Activated CD4-positive, alpha-beta T cell treated with anti-CD3 and anti-CD28 coated beads, Interleukin-2, Interleukin-6, amounts not matched to agents 100 ng/mL and 50 ng/mL, durations not matched to agents 16 hours and 8 hours (primary cell): ENCODE data around the gene HDAC10.

Experiments used
- DNase-seq: peaks from one replicate; pipeline ENCODE4 v3.0.0-alpha.2; 2020

The HDAC10 gene, protein sequence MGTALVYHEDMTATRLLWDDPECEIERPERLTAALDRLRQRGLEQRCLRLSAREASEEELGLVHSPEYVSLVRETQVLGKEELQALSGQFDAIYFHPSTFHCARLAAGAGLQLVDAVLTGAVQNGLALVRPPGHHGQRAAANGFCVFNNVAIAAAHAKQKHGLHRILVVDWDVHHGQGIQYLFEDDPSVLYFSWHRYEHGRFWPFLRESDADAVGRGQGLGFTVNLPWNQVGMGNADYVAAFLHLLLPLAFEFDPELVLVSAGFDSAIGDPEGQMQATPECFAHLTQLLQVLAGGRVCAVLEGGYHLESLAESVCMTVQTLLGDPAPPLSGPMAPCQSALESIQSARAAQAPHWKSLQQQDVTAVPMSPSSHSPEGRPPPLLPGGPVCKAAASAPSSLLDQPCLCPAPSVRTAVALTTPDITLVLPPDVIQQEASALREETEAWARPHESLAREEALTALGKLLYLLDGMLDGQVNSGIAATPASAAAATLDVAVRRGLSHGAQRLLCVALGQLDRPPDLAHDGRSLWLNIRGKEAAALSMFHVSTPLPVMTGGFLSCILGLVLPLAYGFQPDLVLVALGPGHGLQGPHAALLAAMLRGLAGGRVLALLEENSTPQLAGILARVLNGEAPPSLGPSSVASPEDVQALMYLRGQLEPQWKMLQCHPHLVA

GRCh38 chr22:50250555-50251476, at the start of gene HDAC10:
HDAC10 (minus strand) TSS chr22:50251265; CDS start chr22:50251032, 233 bp downstream.
- DNase-seq: peak; percentile 92

GRCh38 chr22:50300620-50301257, 49.7 kb upstream of the HDAC10 start:
- no peak for DNase-seq

- no peak for DNase-seq
Measured at GRCh38 chr22:50299785-50300619, 48.9 kb upstream of the HDAC10 start.

GRCh38 chr22:50298937-50299784, 48.1 kb upstream of the HDAC10 start:
- no peak for DNase-seq

- DNase-seq: no peak
Measured at GRCh38 chr22:50298266-50298637, 47.2 kb upstream of the HDAC10 start.

- DNase-seq: no peak
Measured at GRCh38 chr22:50297510-50298265, 46.6 kb upstream of the HDAC10 start.

GRCh38 chr22:50296658-50297490, 45.8 kb upstream of the HDAC10 start:
- DNase-seq: no peak

GRCh38 chr22:50294319-50294656, 43.2 kb upstream of the HDAC10 start:
- DNase-seq: no peak

- no peak for DNase-seq
Measured at GRCh38 chr22:50293441-50294318, 42.6 kb upstream of the HDAC10 start.

GRCh38 chr22:50292643-50293440, 41.8 kb upstream of the HDAC10 start:
- no peak for DNase-seq

- DNase-seq: no peak
Measured at GRCh38 chr22:50289942-50290630, 39.0 kb upstream of the HDAC10 start.

DNA sequence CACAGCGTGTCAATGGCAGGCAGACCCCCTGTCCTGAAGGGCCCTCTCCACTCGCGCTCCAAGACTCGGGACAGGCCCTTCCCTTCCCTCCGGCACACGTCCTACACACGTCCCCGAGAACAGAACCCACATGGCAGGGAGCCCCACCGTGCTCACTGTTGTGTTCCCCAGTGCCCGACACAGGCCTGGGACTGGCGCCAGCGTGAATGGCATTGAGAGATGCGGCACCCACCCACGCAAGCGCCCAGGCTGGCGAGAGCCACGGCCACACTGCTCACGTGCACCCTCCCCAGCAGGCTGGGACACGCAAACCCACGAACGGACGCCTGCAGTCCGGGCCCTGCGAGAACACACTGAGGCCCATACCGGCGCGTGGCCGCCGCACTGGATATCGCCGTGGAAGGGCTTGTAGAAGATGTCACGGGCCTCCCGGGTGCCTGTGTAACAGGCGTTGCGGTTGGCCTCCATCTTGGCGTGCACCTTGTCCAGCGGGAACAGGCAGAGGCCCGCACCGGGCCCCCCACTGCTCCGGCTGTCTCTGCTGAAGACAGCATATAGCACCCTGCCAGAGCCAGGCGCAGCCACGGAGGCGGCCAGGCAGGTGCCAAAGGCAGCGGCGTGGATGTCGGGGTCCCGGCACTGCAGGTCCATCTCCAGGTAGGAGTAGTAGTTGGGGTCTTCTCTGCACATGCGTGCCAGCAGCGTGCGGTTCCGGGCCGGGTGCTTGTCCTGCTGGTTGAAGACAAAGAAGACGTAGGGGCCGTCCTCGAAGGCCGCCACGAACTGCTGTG, 38.3 kb upstream of the HDAC10 start:
- no peak for DNase-seq

- DNase-seq: no peak
Measured at GRCh38 chr22:50287731-50288130, 36.7 kb upstream of the HDAC10 start.

DNA sequence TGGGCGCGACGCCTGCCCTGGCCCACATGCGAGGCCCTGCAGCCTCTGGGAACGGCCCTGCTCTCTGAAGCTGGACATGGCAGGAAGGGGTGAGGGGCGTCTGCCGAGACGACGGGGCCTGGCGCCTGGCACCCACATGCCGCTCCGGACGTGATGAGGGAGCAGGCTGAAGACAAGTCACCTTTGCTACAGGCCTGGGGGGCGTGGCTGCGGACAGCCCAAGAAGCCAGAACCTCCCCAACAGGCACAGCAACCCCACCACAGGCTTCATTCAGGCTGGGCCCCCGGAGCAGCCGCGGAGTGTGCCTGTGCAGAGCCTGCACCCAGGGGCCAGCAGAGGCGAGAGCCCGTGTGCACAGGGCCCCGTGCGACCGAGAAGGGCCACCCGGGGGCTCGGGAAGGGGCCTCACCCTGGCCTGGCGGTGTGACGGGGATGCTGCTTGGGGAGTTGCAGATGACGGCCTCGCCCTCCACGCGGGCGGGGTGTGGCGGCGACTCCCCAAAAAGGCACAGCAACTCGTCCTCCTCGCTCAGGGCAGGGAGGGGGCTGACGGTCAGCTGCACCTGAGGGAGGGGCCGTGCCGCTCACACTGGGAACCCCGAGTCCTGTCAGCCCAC, 35.7 kb upstream of the HDAC10 start:
- DNase-seq: no peak

- DNase-seq: no peak
Measured at GRCh38 chr22:50286275-50286674, 35.2 kb upstream of the HDAC10 start.
